Left lung (tissue), 10 donors: Measurements from ENCODE around the gene ADGRB3. TPM values are rescaled to one million over a fixed set of nuclear protein-coding genes. Genes with fewer than 3 reads are reported as not detected.

Source experiments
- ATAC-seq: fragments of 200-7000 bp; cut with Tn5 transposase; one replicate; pipeline ENCODE4 v1.9.1; 2020; ENCODE audit warnings: moderate library complexity
- DNase-seq, 4 donors: peaks; one replicate each; pipeline ENCODE4 v3.0.0-alpha.2; 2013 to 2020
- H3K27ac ChIP-seq, 2 donors: fragments of 200-600 bp; sonication (generic) in 1 of 2; one replicate each; pipeline versions ENCODE4 v1.5.0 to v1.8.0; 2020 to 2021
- H3K27me3 ChIP-seq, 2 donors: fragments of 200-600 bp; sonication (generic) in 1 of 2; one replicate each; pipeline versions ENCODE4 v1.5.0 to v1.8.0; 2020 to 2021
- H3K36me3 ChIP-seq, 2 donors: fragments of 200-600 bp; sonication (generic) in 1 of 2; one replicate each; pipeline versions ENCODE4 v1.5.0 to v1.8.0; 2020 to 2021
- H3K4me1 ChIP-seq, 2 donors: fragments of 200-600 bp; one replicate each; pipeline ENCODE4 v1.8.0; 2021
- H3K4me3 ChIP-seq, 2 donors: fragments of 200-600 bp; sonication (generic) in 1 of 2; one replicate each; pipeline versions ENCODE4 v1.5.0 to v1.8.0; 2020 to 2021; ENCODE audit warnings: mild to moderate bottlenecking in 1 of 2
- H3K9me3 ChIP-seq, 2 donors: fragments of 200-600 bp; sonication (generic) in 1 of 2; one replicate each; pipeline versions ENCODE4 v1.5.0 to v1.8.0; 2020 to 2021
- CTCF ChIP-seq, 2 donors: fragments of 200-600 bp; sonication (generic) in 1 of 2; IDR thresholded peaks; one replicate each; pipeline versions ENCODE4 v1.5.0 to v1.8.0; 2021; ENCODE audit warnings: antibody characterized with exemption in 2 of 2
- intact Hi-C, 2 donors: fragments of 100-400 bp; cut with DNase I; formaldehyde crosslinking; loops; one replicate each; pipeline versions ENCODE4 v1.11.2 to v1.14.2; 2022
- polyA plus RNA-seq, 6 donors: library from polyadenylated mRNA; unstranded; fragments of 120-200 nt; gene quantifications; one replicate each; pipeline ENCODE4 v1.2.1, GENCODE V29; 2013; ENCODE audit not compliant: insufficient read length in 6 of 6
- total RNA-seq, 2 donors: library from RNA; stranded (reverse); fragmentation: NEBNext Ultra II Directional; extraction: Animal tissue kit (Norgen Biotek cat#: 25700); gene quantifications; one replicate each; pipeline ENCODE4 v1.2.1, GENCODE V29; 2021
- donor health status: DM: no; HTN: yes; CAD: no.
- donor health status: DM: no; HTN: no; CAD: no.

Gene ADGRB3
- total and polyA plus RNA-seq, 8 donors, result 2.0 to 22.4 (median 13.7) TPM

- H3K4me3 ChIP-seq, result no peak overlapping the region
- no peaks in the 10 kb centered on the region for H3K9me3 ChIP-seq
These were observed 95.4 kb downstream of the ADGRB3 start for GRCh38 chr6:68730291-68731054.

GRCh38 chr6:68732423-68732822 is 97.3 kb downstream of the ADGRB3 start:
- Histone ChIP-seq H3K27ac (no peak overlapping the region), H3K36me3 (no peaks in the 10 kb centered on the region), H3K4me1 (no peaks in the 10 kb centered on the region), H3K9me3 (no peaks in the 10 kb centered on the region), H3K4me3 (no peak overlapping the region), H3K27me3 (no peaks in the 10 kb centered on the region)
- DNase-seq (no peak), ATAC-seq (no peak)
- TF ChIP-seq CTCF (IDR thresholded peaks at IDR 0.05), result no peak
- intact Hi-C loops, result no loop called here

More at GRCh38 chr6:68730291-68731054, 95.4 kb downstream of the ADGRB3 start:
- ATAC-seq, result no peak
- H3K4me1 ChIP-seq, result no peaks in the 10 kb centered on the region
- no peak for DNase-seq
- TF ChIP-seq CTCF (IDR thresholded peaks at IDR 0.05), result no peak
- intact Hi-C loops, result no loop called here
- H3K27ac ChIP-seq, result no peak overlapping the region
- H3K36me3 ChIP-seq, result no peaks in the 10 kb centered on the region
- no peaks in the 10 kb centered on the region for H3K27me3 ChIP-seq

- DNase-seq (no peak), ATAC-seq (no peak)
- intact Hi-C loops, result no loop called here
- H3K36me3 ChIP-seq, result no peaks in the 10 kb centered on the region
- H3K4me3 ChIP-seq, result no peak overlapping the region
- H3K4me1 ChIP-seq, result no peaks in the 10 kb centered on the region
- H3K9me3 ChIP-seq, result no peaks in the 10 kb centered on the region
- no peak for TF ChIP-seq CTCF (IDR thresholded peaks at IDR 0.05)
- no peak overlapping the region for H3K27ac ChIP-seq
- H3K27me3 ChIP-seq, result no peaks in the 10 kb centered on the region
These were observed 100.8 kb downstream of the ADGRB3 start for GRCh38 chr6:68735866-68736265.

- no peaks in the 10 kb centered on the region for H3K36me3 ChIP-seq
- intact Hi-C loops, result no loop called here
- no peak for TF ChIP-seq CTCF (IDR thresholded peaks at IDR 0.05)
- DNase-seq (no peak), ATAC-seq (no peak)
- no peaks in the 10 kb centered on the region for H3K9me3 ChIP-seq
- no peak overlapping the region for H3K4me3 ChIP-seq
- no peaks in the 10 kb centered on the region for H3K4me1 ChIP-seq
- no peaks in the 10 kb centered on the region for H3K27me3 ChIP-seq
- H3K27ac ChIP-seq, result no peak overlapping the region
These were observed 102.0 kb downstream of the ADGRB3 start for GRCh38 chr6:68737061-68737460.

GRCh38 chr6:68738039-68738438 is 103.0 kb downstream of the ADGRB3 start:
- no peaks in the 10 kb centered on the region for H3K9me3 ChIP-seq
- TF ChIP-seq CTCF (IDR thresholded peaks at IDR 0.05), result no peak
- ATAC-seq, result no peak
- H3K4me3 ChIP-seq, result no peak overlapping the region
- H3K27ac ChIP-seq, result no peak overlapping the region
- DNase-seq, result no peak
- H3K27me3 ChIP-seq, result no peaks in the 10 kb centered on the region
- no peaks in the 10 kb centered on the region for H3K36me3 ChIP-seq
- H3K4me1 ChIP-seq, result no peaks in the 10 kb centered on the region
- intact Hi-C loops, result no loop called here
